GM12873 (cell line): ENCODE results near the gene TOR1AIP1.

ENCODE experiments used
- CTCF ChIP-seq: IDR thresholded peaks from 2 replicates; pipeline ENCODE4 v1.5.1; 2012; ENCODE audit warnings: low read depth, mild to moderate bottlenecking, moderate library complexity, low read length, control low read depth; ENCODE audit not compliant: insufficient read depth; ENCODE audit errors: missing control alignments

TOR1AIP1 gene

GRCh38 chr1:179888071-179888470 is 6.0 kb downstream of the TOR1AIP1 start:
- TF ChIP-seq CTCF: no peak

- no peak for TF ChIP-seq CTCF
Measured at GRCh38 chr1:179889589-179889988, 7.5 kb downstream of the TOR1AIP1 start.

- no peak for TF ChIP-seq CTCF
Measured at GRCh38 chr1:179910934-179911333, 28.8 kb downstream of the TOR1AIP1 start.

GRCh38 chr1:179911812-179912211 is 29.7 kb downstream of the TOR1AIP1 start:
- no peak for TF ChIP-seq CTCF

- no peak for TF ChIP-seq CTCF
Measured at GRCh38 chr1:179917601-179918429, 35.7 kb downstream of the TOR1AIP1 start.

GRCh38 chr1:179921472-179921871 is 39.4 kb downstream of the TOR1AIP1 start:
- TF ChIP-seq CTCF: no peak

- TF ChIP-seq CTCF: no peak
Measured at GRCh38 chr1:179921981-179922872, 40.1 kb downstream of the TOR1AIP1 start.
